SK-N-DZ (cell line): ENCODE results near the gene NUP62.

Experiments
- DNase-seq: peaks from one replicate; pipeline ENCODE4 v3.0.0-alpha.2; 2015; ENCODE audit warnings: low spot score

The NUP62 gene

DNA sequence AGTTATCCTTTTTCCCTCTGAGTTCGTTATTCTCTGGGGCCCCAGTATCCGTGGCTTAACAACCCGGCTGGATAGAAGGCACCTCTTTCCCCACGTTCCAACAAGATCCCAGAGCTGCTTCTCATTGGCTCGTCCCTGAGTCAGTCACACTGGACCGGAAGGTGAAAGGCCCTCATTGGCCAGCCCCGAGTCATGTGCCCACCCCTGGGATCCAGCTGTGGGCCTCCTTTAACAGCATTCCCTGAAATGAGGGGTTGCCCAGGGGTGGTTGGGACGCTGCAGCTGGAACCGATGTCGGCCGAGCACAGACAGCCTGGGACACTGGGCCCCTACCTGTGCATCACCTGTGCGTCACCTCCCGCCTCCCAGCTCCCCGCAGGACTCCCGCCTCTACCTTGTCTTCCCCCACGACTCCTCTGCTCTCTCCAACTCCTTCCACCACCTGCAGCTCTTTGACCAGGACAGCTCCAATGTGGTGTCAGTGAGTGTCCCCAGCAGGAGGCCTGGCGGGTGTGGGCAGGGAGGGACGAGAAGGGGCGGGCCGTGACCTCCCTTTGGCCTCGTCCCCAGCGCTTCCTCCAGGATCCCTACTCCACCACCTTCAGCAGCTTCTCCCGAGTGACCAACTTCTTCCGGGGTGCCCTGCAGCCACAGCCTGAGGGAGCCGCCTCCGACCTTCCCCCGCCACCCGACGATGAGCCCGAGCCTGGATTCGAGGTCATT, 47.5 kb downstream of the NUP62 start:
- no peak for DNase-seq

DNA sequence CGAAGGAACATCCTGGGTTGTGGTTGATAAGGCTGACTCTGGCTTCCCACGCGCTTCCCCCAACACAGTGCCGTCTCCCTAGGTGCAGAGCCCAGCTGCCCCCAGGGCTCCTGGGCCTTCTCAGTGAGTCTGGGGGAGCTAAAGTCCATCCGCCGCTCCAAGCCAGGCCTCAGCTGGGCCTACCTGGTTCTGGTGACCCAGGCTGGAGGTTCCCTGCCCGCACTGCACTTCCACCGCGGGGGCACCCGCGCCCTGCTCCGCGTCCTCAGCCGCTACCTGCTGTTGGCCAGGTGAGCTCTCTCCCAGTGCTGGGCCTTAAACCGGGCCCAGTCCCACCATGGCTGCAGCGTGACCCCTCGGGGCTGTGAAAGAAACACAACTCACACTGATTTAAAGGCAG, 48.1 kb downstream of the NUP62 start:
- no peak for DNase-seq

DNA sequence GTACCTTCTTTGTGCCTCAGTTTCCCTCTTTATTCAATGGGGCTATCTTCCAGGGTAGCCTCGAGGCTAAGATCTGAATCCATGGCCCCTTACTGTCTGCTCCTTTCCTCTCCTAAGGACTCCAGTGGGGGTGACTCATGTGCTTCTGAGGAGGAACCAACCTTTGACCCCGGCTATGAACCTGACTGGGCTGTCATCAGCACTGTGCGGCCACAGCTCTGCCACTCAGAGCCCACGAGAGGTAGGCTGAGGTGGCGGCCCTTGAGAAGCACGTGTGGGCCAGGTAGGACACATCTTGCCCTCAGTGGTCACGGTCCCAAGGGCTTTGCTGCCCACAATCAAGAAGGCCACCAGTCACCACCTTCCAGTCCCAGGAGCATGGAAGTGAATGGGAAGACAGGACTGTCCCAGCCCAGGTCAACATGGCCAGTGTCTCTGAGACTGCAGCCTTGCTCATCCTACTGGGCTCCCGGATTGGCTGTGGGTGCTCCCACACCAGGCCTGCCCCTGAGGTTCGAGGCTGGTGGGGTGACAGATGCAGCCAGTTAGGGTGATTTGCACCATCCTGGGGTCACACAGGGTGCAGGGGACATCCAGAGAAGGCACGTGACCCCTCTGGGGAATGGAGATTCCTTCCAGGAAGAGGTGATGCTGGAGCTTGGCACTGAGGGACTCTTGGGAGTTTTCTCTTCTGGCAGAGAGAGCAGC, 49.0 kb downstream of the NUP62 start:
- DNase-seq = no peak

DNA sequence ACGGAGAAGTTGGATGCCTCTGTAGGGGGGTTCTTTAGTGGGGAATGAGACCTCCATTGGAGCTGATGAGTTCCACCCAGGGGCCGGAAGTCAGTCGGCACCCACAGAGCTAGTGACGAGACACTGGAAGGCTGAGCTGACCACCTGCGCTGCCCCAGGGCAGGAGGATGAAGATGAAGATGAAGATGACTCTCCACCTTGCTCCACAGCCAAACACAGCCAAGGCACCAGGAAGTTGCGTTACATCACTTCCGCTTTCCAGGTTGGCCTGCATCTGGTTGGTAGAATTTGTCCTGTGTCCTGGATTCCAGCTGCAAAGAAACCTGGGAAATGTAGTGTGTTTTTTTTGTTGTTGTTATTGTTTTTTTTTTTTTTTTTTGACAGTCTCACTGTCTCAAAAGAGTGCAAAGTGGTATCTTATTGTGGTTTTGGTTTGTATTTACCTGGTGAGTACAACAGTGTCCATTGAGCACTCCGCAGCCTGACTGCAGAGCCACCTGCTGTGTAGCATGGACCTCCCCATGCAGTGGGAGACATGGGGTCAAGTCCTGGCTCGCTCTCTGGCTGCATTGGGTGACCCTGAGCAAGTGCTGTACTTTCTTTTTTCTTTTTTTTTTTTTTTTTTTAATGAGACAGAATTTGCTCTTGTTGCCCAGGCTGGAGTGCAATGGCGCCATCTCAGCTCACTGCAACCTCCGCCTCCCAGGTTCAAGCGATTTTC, 49.9 kb downstream of the NUP62 start:
- no peak for DNase-seq

DNA sequence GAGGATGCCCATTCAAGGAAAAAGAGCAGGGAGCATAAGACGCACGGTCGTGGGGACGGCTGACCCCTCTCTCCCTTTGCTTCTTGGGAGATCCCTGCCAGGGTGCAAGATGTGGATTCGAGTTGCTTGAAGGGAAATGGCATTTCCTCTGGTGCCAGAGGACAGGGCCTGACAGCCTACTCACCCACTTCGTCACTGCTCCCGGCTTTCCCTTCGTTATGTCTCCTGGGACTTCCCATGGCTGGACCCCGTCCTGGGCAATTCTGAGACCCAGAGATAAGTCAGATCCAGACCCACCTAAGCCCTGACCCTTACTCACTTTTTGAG, 50.6 kb downstream of the NUP62 start:
- DNase-seq = no peak

DNA sequence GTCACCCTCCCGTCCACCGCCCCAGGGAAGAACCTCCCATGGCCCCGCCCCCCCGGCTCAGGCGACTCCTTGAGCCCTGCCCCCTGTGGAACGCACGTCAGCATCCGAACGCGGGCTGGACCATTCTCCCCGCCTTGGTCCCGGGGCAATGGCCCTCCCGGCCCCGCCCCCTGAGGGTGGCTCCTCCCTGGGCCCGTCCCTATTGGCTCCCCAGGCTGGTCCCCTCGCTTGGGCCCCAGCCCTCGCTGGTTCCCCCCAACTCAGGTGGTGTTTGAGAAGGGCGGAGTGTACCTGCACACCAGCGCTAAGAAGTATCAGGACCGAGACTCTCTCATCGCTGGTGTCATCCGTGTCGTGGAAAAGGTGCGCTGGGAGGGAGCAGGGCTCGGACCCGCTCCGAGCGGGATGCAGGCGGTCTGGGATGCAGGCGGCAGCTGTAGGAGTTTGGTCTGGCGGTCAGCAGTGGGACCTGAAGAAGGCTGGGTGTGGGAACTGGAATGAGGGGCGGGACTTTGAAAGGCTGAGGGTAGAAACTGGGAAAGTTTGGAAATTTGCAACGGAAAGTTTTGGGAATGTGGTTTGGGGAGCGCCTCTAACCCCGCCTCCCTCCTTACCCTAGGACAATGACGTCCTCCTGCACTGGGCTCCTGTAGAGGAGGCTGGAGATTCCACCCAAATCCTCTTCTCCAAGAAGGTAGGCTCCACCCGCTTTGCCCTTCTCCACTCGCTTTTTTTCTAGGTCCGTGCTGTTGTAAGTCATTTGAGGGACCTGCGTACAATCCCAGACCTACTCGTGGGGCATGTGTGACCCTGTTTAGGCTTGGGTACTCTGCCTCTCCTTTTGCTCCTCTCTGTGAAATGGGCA, 51.2 kb downstream of the NUP62 start:
- peak; percentile 90 for DNase-seq

DNA sequence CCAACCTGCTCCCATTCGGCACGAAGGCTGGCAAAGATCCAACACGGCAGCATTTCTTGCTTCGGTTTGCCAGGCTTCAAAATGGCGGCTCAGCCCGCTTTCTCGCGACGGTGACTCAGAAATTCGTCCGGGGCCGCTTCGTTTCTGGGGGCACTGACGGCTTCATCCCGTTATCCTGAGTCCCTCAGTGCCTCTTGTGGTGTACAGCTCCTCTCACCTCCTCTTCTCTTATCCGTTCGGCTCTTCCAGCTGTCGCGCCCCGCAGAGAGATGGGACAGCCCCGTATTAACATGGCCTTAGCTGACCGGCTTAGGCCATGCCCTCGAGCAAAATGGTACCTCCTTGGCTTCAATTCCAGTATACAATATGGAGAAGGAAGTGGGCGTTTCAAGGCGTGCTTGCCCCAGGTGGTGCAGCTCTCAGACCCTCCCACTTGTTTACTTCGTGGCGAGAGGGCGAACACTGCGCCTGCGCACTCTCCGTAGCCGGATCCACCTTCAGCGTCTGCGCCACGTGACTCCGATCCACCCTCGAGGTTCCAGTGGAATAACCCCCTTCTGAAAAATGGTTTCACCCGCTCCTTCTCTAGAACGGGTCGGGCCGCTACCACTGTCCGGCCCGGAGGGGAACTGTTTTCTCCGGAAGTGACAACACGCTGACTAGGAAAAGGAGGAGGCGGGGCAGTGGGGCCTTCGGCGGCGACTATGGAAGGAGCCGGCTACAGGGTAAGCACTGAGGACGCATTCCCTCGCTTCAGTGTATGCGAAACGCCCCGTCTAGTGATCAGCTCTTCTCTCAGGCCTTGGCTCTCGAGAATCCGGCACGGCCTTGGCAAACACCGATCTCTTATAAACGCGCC, 52.1 kb downstream of the NUP62 start, which contains the start of the genes AKT1S1 and TBC1D17:
AKT1S1 (minus strand) TSS at position 336 of the 859 bp plus-strand sequence. CDS start 4,060 bp downstream, outside the sequence.
TBC1D17 (plus strand) TSS at position 683 of the 859 bp plus-strand sequence; CDS start at position 705, 22 bp downstream.
- peak; percentile 98 for DNase-seq

DNA sequence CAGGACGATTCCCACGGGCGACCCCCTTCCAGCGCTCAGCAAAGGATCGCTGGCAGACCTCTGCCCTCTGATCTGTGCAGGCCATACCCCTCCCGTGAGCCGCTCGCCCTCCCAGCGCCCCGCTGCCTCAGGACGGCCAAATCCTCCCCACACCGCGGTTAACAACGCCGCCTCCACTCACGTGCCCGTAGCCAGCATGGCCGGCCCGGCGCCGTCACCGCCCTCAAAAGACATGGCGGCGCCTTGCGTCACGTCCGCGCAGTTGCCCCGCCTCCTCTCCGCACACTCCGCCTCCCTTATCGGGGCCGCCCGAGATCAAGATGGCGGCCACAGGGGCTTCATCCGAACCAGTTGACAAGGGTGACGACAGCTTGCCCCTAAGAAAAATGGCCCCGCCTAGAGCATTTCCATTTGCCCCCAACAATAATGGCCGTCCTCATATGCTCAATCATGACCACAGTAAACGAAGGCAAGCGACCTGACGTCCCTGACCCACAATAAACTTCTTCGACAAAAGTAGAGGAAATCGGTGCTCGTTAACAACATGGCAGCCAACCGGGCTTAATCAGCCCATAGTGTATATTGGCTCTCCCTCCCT, 52.8 kb downstream of the NUP62 start:
- peak; percentile 95 for DNase-seq

DNA sequence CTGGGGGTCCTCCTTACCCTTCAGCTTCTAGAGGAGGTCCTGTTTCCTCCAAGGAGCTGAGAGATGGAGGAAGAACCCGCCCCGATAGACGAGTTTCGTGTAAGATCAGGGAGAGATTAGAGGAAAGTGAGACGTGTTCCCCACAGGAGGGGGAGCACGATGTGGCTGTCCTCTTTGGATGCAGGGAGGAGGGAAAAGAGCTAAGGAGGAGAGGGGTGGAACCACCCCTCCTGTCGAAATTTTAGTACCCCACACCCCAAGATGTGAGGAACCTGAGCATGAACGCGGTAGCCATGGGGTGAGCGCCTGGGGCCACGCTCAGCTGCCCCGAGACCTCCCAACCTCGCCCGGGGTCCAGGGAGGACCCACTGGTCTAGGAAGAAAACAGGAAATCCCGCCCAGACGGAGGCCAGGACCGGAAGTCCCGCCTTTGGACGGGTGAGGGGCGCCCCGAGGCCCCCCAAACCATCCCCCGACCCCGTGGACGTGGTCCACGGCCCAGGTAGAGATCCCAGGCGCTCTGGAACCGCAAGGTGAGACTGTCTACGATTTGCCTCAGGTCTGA, 53.4 kb downstream of the NUP62 start:
- DNase-seq = peak; percentile 57

DNA sequence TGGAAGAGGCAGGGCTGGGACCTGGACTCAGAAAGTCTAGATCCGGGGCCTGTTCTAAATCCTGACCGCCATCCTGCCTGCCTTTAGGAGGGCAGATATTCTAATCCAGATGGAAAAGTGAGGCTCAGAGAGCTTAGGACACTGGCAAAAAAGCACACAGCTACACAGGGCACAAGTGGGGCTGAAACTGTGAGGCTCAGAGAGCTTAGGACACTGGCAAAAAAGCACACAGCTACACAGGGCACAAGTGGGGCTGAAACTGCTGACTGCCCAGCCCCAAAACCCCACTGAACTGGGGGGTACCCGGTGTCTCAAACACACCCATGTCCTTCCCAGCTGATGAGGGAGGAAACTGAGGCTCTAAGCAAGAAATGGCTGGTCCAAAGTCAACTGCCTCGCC, 54.1 kb downstream of the NUP62 start:
- no peak for DNase-seq

DNA sequence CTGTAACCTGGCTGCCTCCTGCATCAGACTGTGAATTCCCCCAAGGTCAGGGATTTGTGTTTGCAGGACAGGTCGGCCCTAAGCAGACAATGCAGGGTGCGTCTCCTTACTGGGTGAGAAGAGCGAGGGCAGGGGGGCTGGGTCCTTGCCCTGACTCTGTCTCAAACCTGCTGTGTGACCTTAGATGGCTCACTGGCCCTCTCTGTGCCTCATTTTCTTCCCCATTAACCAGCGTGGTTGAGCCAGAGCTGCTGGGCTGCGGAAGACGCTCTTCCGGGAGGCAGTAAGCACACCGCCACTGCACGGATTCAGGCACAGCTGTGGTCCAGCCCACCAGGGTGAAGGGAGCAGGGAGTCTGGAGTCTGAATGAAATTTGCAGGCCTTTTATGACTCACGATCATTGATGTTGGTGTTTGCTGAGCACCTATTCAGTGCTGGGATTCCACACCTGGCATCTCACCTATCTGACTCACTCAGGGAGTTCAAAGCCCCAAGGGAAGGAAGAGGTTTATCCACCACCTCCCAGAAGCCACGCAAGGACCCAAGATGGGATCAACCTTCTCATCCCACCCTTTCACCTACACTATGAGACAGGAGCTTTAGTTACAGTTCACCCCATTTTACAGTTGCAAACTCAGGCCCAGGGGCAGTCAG, 54.7 kb downstream of the NUP62 start:
- DNase-seq = no peak

DNA sequence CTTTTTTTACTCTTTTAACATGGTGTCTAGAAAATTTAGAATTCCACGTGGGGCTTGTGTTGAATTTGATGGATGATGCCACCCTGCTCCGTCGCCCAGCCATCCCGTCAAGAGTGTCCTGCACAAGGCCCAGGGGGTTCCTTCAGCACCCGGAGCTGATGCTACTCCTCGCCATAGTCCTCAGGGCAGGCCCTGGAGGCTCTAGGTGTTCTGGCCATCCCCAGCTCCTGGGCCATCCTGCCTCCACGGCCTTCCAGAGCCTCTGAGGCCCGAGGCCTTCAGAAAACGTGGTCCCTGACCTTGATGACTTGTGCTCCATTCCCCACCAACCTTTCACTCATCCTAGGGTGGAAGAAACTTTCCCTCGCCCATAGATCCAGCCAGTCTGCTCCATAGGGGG, 55.5 kb downstream of the NUP62 start:
- no peak for DNase-seq

DNA sequence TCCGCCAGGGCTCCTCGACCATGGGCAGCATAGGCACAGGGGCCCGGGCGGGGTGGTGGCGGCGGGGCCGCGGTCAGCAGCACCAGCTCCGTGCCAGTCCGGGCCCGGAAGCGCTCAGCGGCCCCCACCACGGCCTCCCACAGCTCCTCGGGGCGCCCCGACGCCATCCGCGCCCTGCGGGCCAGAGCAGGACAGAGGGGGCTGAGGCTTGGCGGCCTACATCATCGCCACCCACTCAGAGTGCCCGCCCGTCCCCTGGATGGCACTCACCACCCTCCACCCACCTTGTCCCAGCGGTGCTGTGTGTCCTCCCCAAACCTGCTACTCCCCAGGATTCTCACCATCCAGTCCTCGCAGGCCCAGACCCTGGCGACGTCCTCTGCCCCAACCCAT, 56.2 kb downstream of the NUP62 start:
- DNase-seq = no peak

DNA sequence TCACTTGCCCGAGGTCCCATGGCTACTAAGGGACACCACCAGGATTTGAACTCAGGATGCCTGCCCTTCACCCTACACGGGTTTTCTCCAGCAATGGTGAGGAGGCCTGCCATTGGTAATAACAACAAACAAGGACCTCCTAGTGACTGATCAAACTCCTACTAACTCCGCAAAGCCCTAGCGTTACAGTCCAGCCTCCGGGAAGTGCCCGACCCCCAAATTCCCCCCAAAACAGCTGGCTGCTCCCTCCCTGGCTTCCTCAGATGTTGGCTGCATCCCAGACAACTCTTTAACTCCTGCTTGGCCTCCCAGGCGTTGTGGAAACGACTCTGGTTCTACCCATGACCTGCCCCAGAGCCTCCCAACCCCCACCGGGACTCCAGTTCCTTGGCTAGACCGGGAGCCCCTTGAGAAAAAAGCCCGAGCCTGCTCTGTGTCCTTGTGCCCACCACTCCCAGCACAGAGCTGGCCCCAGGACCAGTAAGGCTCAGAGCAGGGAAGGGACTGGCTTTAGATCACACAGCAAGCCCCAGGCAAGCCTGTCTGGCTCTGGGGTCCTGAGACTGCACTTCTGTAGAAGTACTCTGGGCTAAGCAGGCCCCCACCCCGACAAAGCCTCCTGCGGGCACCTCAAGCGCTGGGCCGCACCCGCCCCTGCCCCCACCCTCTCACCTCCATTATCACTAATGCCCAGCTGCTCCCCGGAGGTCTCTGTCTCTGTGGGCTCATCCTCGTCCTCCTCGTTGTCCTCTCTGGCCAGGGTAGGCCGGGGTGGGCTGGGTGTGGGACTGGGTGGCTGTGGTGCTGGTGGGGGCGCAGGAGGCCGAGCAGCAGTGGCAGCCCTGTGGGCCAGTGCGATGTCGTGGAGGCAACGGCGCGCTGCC, 56.8 kb downstream of the NUP62 start:
- DNase-seq = no peak

DNA sequence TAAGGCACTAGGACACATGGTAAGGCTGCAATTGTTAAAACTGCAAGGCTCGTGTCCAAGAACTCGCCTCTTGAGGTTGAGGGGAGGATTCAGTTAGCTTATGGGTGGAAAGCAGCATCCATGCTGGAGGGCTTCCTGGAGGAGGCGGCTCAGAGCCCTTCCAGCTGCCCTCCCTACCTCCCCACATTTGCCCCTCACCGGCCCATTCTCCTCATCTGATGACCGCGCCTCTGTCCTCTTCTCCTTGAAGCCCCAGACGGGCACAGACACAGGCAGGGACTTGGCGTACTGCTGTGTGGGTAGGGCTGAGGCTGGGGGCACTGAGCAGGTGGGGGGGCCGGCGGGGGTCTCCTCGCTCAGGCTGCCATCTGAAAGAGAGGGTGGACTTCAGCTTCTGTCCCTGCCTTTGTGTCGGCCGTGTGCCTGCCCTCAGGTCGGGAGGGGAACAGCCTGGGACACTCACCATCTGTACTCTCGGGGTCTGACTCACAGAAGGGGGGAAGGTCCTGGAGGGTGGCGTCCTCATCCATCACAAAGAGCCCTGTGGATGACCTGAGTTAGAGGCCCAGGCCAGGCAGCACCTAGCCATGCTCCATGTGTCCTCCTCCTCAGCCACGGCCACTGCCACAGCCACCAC, 57.8 kb downstream of the NUP62 start:
- DNase-seq = no peak

DNA sequence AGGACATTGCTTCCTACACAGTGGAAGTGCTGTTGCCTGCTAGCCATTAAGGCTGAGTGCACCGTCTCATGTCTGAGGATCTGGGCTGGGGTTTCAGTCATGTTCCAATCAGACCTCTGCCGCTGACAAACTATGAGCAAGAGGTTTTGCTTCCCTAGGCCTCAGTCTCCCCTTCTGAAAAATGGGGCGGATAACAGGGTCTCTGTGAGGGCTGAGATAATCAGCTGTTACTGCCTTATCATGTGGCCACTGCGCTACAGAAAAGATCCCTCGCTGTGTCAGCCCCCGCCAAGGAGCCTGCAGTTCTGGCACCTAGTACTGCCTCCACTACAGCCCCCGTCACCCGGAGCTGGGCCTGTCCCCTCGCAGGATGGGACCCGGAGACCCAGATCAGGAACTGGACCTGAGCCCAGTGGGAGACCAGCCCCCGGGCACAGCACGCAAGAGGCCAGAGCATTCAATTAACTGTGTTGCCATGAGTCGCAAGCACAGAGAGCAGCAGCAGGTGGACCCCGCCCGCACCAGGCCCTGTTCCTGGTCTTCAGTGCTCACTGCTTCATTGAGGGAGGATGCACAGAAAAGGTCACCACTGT, 58.9 kb downstream of the NUP62 start:
- no peak for DNase-seq
